ENCODE data around the gene ACKR3.

- TF ChIP-seq CTCF (IDR thresholded peaks at IDR 0.05; ENCODE audit: poor library complexity, severe bottlenecking) (no peak), RAD21 (conservative IDR thresholded peaks at IDR 0.05) (no peak), EZH2 (IDR thresholded peaks at IDR 0.05; ENCODE audit: borderline replicate concordance, insufficient read depth, low read length, poor library complexity, severe bottlenecking) (no peak), POLR2AphosphoS5 (IDR thresholded peaks at IDR 0.05) (no peak), SMC3 (conservative IDR thresholded peaks at IDR 0.05; ENCODE audit: poor library complexity) (no peak), REST (IDR thresholded peaks at IDR 0.05; ENCODE audit: borderline replicate concordance) (no peak)
Observed at GRCh38 chr2:236552212-236552542, 17.4 kb upstream of the ACKR3 start.
